ENCODE measurements around the gene APOE.

DNA sequence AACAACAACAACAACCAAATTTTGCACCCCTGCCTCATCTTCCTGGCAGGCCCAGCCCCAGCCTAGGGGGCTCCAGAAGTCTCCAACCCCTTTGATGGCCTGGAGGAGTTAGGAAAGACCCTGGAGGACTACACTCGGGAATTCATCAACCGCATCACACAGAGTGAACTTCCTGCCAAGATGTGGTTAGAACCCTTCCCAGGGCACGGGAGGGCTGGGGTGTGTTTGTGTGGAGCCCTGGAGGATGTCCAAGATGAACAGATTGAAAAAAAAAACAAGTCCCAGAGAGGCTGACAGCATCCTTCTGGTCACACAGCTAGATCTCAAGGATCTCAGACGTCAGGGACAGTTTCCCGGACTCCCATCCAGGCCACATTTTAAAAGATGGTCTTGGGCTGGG lies 22.1 kb downstream of the APOE start:
- TF ChIP-seq, protein P1, sequence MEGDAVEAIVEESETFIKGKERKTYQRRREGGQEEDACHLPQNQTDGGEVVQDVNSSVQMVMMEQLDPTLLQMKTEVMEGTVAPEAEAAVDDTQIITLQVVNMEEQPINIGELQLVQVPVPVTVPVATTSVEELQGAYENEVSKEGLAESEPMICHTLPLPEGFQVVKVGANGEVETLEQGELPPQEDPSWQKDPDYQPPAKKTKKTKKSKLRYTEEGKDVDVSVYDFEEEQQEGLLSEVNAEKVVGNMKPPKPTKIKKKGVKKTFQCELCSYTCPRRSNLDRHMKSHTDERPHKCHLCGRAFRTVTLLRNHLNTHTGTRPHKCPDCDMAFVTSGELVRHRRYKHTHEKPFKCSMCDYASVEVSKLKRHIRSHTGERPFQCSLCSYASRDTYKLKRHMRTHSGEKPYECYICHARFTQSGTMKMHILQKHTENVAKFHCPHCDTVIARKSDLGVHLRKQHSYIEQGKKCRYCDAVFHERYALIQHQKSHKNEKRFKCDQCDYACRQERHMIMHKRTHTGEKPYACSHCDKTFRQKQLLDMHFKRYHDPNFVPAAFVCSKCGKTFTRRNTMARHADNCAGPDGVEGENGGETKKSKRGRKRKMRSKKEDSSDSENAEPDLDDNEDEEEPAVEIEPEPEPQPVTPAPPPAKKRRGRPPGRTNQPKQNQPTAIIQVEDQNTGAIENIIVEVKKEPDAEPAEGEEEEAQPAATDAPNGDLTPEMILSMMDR (conservative IDR thresholded peaks at IDR 0.05; ENCODE audit: low read depth in 2 of 2), result no peak
- TF ChIP-seq POLR2AphosphoS5 (IDR thresholded peaks at IDR 0.05; ENCODE audit: low read depth) (no peak), EZH2 (IDR thresholded peaks at IDR 0.05; ENCODE audit: low read depth, unreplicated experiment) (no peak), NANOG (IDR thresholded peaks at IDR 0.05; ENCODE audit: borderline replicate concordance) (no peak)
- TF ChIP-seq, protein P2, sequence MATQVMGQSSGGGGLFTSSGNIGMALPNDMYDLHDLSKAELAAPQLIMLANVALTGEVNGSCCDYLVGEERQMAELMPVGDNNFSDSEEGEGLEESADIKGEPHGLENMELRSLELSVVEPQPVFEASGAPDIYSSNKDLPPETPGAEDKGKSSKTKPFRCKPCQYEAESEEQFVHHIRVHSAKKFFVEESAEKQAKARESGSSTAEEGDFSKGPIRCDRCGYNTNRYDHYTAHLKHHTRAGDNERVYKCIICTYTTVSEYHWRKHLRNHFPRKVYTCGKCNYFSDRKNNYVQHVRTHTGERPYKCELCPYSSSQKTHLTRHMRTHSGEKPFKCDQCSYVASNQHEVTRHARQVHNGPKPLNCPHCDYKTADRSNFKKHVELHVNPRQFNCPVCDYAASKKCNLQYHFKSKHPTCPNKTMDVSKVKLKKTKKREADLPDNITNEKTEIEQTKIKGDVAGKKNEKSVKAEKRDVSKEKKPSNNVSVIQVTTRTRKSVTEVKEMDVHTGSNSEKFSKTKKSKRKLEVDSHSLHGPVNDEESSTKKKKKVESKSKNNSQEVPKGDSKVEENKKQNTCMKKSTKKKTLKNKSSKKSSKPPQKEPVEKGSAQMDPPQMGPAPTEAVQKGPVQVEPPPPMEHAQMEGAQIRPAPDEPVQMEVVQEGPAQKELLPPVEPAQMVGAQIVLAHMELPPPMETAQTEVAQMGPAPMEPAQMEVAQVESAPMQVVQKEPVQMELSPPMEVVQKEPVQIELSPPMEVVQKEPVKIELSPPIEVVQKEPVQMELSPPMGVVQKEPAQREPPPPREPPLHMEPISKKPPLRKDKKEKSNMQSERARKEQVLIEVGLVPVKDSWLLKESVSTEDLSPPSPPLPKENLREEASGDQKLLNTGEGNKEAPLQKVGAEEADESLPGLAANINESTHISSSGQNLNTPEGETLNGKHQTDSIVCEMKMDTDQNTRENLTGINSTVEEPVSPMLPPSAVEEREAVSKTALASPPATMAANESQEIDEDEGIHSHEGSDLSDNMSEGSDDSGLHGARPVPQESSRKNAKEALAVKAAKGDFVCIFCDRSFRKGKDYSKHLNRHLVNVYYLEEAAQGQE (IDR thresholded peaks at IDR 0.05; ENCODE audit: unreplicated experiment), result no peak

Data from GM23338 (cell line).